ENCODE measurements around the gene SSX4. TPM values are rescaled to one million over a fixed set of nuclear protein-coding genes. Genes with fewer than 3 reads are reported as not detected.
"Not testable (repeated sequence)": the region's sequence is repeated elsewhere in the genome, so short reads cannot be mapped to it uniquely, and the experiment has no call there.

SSX4 gene
- total RNA-seq, 4 donors from 2014 or later: not detected

DNA sequence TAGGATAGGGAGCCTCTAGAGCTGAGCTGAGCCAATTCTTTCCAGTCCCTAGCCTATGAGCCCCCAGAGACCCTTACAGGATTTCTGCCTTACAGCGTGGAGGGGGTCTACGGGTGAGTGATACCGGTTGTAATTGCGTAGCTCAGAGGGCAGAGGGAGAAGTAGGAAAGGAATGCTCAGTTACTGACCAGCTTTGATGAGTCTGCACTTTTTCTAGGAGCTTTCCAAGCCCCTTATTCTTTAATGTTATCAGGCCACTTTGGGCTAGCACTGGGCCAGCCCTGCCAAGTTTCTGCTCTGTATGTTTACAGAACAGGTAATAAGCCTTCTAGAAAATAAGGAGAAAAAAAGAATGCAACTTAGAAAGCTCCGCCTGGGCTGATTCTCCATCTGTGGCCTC is 46.3 kb downstream of the SSX4 start:
- H3K4me1 ChIP-seq; H3K27me3 ChIP-seq; intact Hi-C loops (cut with DNase I; ENCODE audit: low total_unique reads); H3K36me3 ChIP-seq; DNase-seq; H3K9me3 ChIP-seq; H3K4me3 ChIP-seq; H3K27ac ChIP-seq: not testable (repeated sequence)

DNA sequence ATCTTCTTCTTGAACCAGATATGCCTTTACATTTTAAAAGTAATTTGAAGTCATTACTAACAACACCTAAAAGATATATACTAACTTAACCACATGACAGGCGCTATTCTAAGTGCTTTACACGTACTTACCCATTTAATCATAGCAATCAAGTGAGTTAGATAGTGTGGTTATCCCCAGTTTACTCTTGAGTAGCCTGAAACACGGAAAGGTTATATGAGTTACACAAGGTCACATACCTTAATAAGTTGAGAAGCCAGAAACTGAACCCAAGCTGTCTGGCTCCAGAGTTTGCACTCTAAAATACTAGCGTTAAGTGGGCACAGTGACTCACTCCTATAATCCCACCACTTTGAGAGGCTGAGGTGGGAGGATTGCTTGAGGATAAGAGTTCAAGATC is 46.8 kb downstream of the SSX4 start:
- H3K9me3 ChIP-seq; H3K4me1 ChIP-seq; H3K36me3 ChIP-seq; H3K27ac ChIP-seq; H3K27me3 ChIP-seq; DNase-seq; H3K4me3 ChIP-seq; intact Hi-C loops (cut with DNase I; ENCODE audit: low total_unique reads): not testable (repeated sequence)

DNA sequence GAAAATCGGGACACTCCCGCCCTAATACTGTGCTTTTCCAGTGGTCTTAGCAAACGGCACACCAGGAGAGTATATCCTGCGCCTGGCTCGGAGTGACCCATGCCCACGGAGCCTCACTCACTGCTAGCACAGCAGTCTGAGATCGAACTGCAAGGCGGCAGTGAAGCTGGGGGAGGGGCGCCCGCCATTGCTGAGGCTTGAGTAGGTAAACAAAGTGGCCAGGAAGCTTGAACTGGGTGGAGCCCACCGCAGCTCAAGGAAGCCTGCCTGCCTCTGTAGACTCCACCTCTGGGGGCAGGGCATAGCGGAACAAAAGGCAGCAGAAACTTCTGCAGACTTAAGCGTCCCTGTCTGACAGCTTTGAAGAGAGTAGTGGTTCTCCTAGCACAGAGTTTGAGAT is 50.4 kb downstream of the SSX4 start:
- H3K27me3 ChIP-seq; H3K4me1 ChIP-seq; H3K27ac ChIP-seq; H3K36me3 ChIP-seq; DNase-seq; H3K9me3 ChIP-seq; H3K4me3 ChIP-seq; intact Hi-C loops (cut with DNase I; ENCODE audit: low total_unique reads): not testable (repeated sequence)

Small RNAs within 50 kb of the gene (small RNA-seq; reads per million reads assigned to genes)
- gene AL606490.4: not detected
- gene AL606490.7: not detected
- gene AL606490.9: not detected

Other genes with a start within 250 kb of the SSX4 start
- gene SSX5, start 186.7 kb upstream of the SSX4 start, total RNA-seq: not detected
- gene SSX1, start 128.1 kb upstream of the SSX4 start, total RNA-seq: not detected
- gene SSX3, start 26.8 kb upstream of the SSX4 start, total RNA-seq: not detected
- gene SSX4B, start 28.4 kb downstream of the SSX4 start, total RNA-seq: not detected
- gene SLC38A5, start 86.7 kb downstream of the SSX4 start, total RNA-seq: 1 to 10 TPM; 1.8 to 8.1 (median 4.8) TPM
- gene FTSJ1, start 92.7 kb downstream of the SSX4 start, total RNA-seq: 10 to 100 TPM in 3 of 4 donors, 1 to 10 TPM in 1; 7.4 to 74.7 (median 51.0) TPM
- 10 to 100 TPM in 1 of 4 donors, 1 to 10 TPM in 2, under 1 TPM in 1; 0.77 to 16.5 (median 4.8) TPM for gene PORCN, start 125.5 kb downstream of the SSX4 start, total RNA-seq
- gene EBP, start 138.3 kb downstream of the SSX4 start, total RNA-seq: 10 to 100 TPM in 2 of 4 donors, 1 to 10 TPM in 1, not detected in 1; 2.4 to 23.0 (median 22.1) TPM
- gene TBC1D25, start 156.2 kb downstream of the SSX4 start, total RNA-seq: 10 to 100 TPM in 1 of 4 donors, 1 to 10 TPM in 3; 4.1 to 14.3 (median 5.3) TPM
- 100 to 1,000 TPM in 3 of 4 donors, 10 to 100 TPM in 1; 52.3 to 239 (median 205) TPM for gene RBM3, start 190.9 kb downstream of the SSX4 start, total RNA-seq
- gene WDR13, start 214.0 kb downstream of the SSX4 start, total RNA-seq: 100 to 1,000 TPM in 2 of 4 donors, 10 to 100 TPM in 2; 64.8 to 147 (median 111) TPM